ENCODE data around the gene NECTIN3. TPM values are rescaled to one million over a fixed set of nuclear protein-coding genes. Genes with fewer than 3 reads are reported as not detected.

The NECTIN3 gene
- total RNA-seq, 4 donors from 2014 or later: 4.3 to 9.7 (median 5.8) TPM

DNA sequence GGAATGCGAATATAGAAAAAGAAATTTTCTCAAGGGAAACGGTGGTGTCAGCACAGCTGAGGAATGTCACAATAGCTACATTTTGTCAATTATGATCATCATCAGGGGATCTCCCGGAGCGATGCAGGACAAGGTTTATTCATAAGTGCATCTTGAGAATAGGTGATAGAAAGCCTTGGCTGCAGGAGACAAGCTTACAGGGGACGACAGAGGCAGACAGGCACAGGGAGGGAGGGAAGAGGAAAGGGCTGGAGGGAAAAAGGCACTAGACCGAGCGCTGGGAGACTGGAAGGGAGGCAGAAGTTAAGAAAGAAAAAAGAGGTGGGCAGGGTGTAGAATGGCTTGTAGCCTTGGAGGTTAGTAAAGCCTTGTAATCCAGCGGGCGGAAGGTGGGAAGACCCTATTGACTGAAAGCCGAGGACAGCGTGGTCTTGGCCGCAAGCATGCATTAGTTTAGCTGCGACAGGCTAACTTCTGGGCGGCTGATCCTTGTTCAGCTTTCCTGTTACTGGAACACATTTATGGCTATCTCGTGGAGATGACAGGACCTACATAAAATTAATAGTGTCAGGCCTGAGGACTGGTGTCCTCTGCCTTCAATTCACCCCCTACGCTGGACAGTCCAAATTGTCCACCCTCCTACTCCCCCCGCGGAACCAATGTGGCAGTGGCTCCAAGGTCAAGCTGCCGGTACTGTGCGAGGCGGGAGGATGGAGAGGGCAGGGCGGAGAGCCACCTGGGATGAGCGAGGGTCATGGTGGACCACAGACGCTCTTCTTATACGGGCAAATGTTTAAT, 1.4 kb upstream of the NECTIN3 start:
- intact Hi-C loops (cut with DNase I; ENCODE audit: low total_unique reads): no loop called here
- ATAC-seq (peak in 1 of 2 donors; percentile 15), DNase-seq (peak in 1 of 2 donors; percentile 12)
- Histone ChIP-seq H3K4me3 (peak overlapping the region; percentile 74 to 95 (median 86)), H3K27me3 (no peaks in the 10 kb centered on the region), H3K36me3 (no peaks in the 10 kb centered on the region), H3K27ac (peak overlapping the region; percentile 78 to 85 (median 80)), H3K4me1 (peaks cover 13 to 16% of the 10 kb centered on the region in 2 donors), H3K9me3 (no peaks in the 10 kb centered on the region)
- in situ Hi-C loops (cut with MboI; ENCODE audit: low sequenced_read_pairs in 4 of 4): no loop called here
- no peak for TF ChIP-seq POLR2A (IDR thresholded peaks at IDR 0.05)
- TF ChIP-seq, protein P1, sequence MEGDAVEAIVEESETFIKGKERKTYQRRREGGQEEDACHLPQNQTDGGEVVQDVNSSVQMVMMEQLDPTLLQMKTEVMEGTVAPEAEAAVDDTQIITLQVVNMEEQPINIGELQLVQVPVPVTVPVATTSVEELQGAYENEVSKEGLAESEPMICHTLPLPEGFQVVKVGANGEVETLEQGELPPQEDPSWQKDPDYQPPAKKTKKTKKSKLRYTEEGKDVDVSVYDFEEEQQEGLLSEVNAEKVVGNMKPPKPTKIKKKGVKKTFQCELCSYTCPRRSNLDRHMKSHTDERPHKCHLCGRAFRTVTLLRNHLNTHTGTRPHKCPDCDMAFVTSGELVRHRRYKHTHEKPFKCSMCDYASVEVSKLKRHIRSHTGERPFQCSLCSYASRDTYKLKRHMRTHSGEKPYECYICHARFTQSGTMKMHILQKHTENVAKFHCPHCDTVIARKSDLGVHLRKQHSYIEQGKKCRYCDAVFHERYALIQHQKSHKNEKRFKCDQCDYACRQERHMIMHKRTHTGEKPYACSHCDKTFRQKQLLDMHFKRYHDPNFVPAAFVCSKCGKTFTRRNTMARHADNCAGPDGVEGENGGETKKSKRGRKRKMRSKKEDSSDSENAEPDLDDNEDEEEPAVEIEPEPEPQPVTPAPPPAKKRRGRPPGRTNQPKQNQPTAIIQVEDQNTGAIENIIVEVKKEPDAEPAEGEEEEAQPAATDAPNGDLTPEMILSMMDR (IDR thresholded peaks at IDR 0.05 in 4 of 5, conservative IDR thresholded peaks at IDR 0.05 in 1 of 5): no peak

DNA sequence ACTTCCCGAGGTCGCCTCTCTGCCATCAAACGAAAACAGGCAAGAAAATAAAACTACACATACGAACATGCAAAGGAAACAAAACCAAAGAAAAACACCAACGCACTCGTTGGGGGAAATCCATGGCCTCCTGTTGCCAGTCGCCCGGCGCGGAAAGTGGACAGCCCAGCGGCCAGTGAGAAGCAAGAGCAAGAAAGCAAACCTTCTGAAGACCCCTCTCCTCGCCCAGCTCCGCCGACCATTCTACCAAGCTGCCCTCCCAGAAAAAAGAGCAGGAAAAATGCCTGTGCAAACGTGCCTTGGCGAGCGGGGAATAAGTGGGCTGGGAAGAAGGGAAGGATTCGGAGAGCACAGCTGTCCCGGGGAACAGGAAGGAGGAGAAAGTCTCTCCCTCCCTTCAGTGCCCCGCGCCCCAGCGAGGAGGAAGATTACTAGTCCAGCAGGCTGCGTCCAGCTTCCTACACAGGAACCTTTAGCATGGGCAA, 802 bp upstream of the NECTIN3 start:
- peak overlapping the region; percentile 74 to 95 (median 86) for H3K4me3 ChIP-seq
- ATAC-seq (peak; percentile 59 to 65), DNase-seq (no peak)
- TF ChIP-seq, protein P1 (IDR thresholded peaks at IDR 0.05 in 4 of 5, conservative IDR thresholded peaks at IDR 0.05 in 1 of 5): no peak
- no peak for TF ChIP-seq POLR2A (IDR thresholded peaks at IDR 0.05)
- H3K27ac ChIP-seq: peak overlapping the region; percentile 78 to 85 (median 80)
- intact Hi-C loops (cut with DNase I; ENCODE audit: low total_unique reads) (no loop called here), in situ Hi-C loops (cut with MboI; ENCODE audit: low sequenced_read_pairs in 4 of 4) (no loop called here)
- no peaks in the 10 kb centered on the region for H3K27me3 ChIP-seq
- no peaks in the 10 kb centered on the region for H3K9me3 ChIP-seq
- H3K4me1 ChIP-seq: peaks cover 13 to 16% of the 10 kb centered on the region in 2 donors
- no peaks in the 10 kb centered on the region for H3K36me3 ChIP-seq

DNA sequence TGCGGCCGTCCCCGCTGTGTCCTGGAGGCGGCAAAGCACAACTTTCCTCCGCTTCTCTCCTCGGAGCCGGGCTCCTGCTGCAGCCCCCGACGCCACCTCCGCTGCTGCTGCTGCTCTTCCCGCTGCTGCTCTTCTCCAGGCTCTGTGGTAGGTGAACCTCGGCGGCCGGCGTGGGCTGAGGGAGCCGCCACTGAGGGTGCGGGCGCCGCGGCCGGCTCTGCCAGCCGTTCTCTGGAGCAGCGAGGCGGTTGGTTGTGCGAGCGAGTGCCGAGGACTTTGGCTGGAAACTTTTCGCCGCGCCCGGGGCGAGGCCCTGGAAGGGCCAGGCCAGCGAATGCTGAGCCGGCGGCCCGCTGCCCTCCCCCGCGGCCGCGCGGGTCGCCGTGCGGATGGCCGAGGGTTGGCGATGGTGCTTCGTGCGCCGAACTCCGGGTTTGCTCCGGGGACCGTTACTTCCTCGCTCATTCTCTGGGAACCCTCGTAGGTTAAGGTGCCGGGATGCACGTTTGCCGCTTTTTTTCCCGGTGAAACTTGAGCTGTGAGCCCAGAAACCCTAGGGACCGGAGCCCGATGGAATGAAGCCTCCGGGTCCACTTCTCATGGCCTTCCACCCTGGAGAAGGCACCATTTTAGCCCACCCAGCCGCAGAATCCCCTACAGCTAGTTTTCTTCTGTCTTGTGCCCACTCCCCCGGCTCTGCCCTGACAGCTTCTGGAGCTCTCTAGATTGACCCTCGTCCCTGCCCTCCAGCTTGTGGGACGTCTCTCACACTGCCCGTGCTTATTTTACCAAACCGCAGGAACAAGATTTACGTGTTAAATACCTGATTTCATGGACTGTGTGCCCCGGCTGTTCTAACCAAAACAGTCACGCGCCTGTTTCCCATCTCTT, 660 bp downstream of the NECTIN3 start:
- in situ Hi-C loops (cut with MboI; ENCODE audit: low sequenced_read_pairs in 4 of 4) (no loop called here), intact Hi-C loops (cut with DNase I; ENCODE audit: low total_unique reads) (no loop called here)
- Histone ChIP-seq H3K4me1 (peaks cover 13 to 16% of the 10 kb centered on the region in 2 donors), H3K36me3 (no peaks in the 10 kb centered on the region), H3K27ac (peak overlapping the region; percentile 78 to 85 (median 80)), H3K27me3 (no peaks in the 10 kb centered on the region), H3K9me3 (no peaks in the 10 kb centered on the region), H3K4me3 (peak overlapping the region; percentile 74 to 95 (median 86))
- DNase-seq (peak in 1 of 2 donors; percentile 15), ATAC-seq (peak; percentile 19 to 29)
- TF ChIP-seq, protein P1 (IDR thresholded peaks at IDR 0.05 in 4 of 5, conservative IDR thresholded peaks at IDR 0.05 in 1 of 5): no peak
- no peak for TF ChIP-seq POLR2A (IDR thresholded peaks at IDR 0.05)

DNA sequence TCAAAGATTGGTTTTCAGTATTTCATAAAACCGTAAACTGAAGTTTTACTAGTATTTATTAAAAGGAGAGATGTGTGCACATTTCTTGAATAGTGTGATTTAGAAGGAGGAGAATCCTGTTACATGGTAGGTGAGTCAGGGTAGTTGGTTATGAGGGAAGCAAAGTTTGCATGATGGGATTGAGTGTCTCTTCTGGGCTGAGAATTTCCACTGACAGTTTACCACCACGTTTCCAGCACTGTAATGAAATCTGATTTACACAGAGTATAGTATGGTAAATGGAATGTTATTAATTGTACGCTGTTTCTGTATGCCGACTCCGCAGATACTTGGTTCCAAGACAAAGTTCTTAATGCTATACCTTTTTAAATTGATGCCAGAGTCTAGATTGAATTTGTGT, 1.6 kb downstream of the NECTIN3 start:
- DNase-seq (no peak), ATAC-seq (no peak)
- Histone ChIP-seq H3K4me3 (peak overlapping the region; percentile 74 to 95 (median 86)), H3K9me3 (no peaks in the 10 kb centered on the region), H3K27me3 (no peaks in the 10 kb centered on the region), H3K27ac (peak overlapping the region in 1 of 4 donors; percentile 85), H3K4me1 (peaks cover 13 to 16% of the 10 kb centered on the region in 2 donors), H3K36me3 (no peaks in the 10 kb centered on the region)
- in situ Hi-C loops (cut with MboI; ENCODE audit: low sequenced_read_pairs in 4 of 4): no loop called here
- intact Hi-C loops (cut with DNase I; ENCODE audit: low total_unique reads): no loop called here
- no peak for TF ChIP-seq POLR2A (IDR thresholded peaks at IDR 0.05)
- TF ChIP-seq, protein P1 (IDR thresholded peaks at IDR 0.05 in 4 of 5, conservative IDR thresholded peaks at IDR 0.05 in 1 of 5): no peak

All from gastrocnemius medialis (tissue), 4 donors.